Activated T-helper 1 cell treated with Interleukin-2 at 50 U/mL for 16 hours (primary cell): Measurements from ENCODE around the gene ELMO1.
A peak's percentile ranks its signal among the peaks of the same experiment; 100 is the strongest.

Experiments used
- DNase-seq: peaks from one replicate; pipeline ENCODE4 v3.0.0-alpha.2; 2020; ENCODE audit warnings: low read depth

ELMO1 gene, protein sequence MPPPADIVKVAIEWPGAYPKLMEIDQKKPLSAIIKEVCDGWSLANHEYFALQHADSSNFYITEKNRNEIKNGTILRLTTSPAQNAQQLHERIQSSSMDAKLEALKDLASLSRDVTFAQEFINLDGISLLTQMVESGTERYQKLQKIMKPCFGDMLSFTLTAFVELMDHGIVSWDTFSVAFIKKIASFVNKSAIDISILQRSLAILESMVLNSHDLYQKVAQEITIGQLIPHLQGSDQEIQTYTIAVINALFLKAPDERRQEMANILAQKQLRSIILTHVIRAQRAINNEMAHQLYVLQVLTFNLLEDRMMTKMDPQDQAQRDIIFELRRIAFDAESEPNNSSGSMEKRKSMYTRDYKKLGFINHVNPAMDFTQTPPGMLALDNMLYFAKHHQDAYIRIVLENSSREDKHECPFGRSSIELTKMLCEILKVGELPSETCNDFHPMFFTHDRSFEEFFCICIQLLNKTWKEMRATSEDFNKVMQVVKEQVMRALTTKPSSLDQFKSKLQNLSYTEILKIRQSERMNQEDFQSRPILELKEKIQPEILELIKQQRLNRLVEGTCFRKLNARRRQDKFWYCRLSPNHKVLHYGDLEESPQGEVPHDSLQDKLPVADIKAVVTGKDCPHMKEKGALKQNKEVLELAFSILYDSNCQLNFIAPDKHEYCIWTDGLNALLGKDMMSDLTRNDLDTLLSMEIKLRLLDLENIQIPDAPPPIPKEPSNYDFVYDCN

DNA sequence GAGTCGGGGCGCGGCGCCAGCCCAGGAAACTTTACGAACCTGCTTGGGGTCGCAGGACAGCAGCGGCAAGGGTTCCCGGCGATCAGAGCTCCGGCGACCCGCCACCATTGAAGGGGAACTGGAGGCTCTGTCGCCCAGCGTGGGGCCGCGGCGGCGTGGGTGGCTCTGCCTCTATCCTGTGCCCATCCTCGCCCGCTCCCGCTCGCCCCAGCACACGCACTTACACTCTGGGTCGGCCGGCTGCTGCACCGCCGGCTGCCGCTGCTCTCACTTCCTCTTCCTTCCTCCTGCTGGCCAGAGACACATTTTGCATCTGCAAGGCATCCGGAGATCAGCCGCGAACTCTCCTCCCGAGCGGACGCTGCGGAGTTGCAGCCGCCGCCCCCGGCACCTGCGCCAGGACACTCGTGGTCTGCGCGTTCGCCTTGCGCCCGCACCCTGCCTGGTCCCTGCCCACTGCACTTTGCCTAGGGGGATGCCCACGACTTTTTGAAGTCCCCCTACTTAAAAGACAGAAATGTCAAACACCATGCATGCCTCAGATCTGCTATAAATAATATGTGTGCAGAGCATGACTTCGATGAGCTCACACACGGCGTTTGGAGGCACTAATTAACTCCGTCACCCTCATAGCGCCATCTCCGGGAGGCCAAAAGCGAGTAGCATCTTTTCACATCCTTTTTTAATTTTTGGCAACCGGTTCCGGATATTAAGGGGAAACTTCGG, at the start of gene ELMO1:
ELMO1 (minus strand) TSS at position 229 of the 726 bp plus-strand sequence. CDS start 106,174 bp downstream, outside the sequence.
- DNase-seq = peak; percentile 68

DNA sequence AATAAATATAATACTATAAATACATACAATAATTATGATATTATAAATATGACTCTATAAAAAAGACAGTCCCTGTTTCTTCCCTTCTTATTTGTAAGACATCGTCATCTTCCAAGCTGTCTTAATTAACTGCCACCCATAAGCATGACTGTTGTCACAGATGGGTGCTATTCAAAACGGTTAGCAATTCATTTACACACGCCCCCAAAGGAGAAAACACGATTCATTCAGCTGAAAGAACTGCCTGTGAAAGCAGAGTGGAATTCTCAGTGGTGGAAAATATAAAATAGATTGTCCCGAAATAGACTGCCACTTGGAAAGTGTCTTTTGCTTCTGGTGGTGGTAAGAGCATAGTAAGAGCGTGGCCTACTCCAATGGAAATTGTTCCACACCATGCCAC, 48.9 kb upstream of the ELMO1 start:
- no peak for DNase-seq

DNA sequence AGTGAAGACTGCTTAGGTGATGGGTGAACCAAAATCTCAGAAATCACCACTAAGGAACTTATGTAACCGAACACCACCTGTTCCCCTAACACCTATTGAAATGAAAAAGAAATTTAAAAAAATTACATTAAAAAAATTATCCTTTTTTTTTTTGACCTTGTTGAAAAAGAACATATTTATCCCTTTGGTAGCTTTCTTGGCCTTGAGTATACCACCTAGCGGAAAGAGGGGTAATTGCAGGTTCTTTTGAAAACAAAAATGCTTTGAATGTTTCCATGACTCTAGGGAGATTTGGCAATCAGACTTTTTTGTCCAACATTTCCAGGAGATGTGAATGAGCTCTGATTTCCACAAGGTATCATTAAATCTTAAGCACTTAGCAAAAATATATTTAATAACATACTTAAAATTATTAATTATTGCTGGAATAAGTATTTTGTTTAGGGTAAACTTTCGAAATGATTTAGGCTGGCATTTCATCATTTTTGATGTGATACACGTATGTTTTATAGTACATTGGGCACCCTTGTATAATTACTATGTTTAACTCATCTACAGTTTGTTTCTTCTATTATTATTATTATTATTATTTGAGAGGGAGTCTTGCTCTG, 47.0 kb upstream of the ELMO1 start:
- DNase-seq = no peak

DNA sequence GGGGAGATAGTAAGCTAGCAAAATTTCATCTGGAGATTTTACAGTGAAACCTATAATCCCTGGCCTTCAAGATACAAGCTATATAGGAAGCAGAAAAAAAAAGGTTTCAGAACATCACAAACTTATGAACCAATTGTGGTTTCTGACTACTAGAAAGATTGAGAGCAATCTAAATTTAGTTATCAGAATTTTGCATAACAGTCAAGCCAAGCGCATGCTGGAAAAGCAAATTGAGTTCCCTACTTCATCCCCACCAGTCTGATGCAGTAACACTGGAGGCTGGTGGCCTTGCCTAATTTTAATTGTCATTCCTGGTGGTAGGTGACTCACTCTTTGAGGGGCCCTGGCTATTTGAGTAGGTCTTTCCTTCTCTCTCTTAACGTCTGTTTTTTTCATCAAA, 46.3 kb upstream of the ELMO1 start:
- DNase-seq = no peak

DNA sequence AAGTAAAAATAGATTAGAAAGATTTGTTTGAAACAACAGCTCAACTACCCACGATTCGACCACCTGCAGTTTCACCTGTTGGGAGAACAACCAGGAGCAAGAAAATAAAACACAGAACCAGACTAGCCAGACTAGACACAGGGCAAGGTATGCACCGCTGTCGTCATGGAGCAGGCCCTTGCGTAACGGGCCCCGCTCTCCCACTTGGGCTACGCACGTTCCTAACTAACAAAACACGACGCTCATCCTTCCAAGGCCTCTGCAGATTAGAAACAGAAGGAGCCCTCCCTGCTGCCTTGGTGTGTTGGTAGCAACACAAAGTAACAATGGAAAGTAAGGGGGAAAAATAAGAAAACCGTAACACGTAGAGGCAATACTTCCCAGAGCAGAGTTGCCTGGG, 45.1 kb upstream of the ELMO1 start:
- no peak for DNase-seq

DNA sequence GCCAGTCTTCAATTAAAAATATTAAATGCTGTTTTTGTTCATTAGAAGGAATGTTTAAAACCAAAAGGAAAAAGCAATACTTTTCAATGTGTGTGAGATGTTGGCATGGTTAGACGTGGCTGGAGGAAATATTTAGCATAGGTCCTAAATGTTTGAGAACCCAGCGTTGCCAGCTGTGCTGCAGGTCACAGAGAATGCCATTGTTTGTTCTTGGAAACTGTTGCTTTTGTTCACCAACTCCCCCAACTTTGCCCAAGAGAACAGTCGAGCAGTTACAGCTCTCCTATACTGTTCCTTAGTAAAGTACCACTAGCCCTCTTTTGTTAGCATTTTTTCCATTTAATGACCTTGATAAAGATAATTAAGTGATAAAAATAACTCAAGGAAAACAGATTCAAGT, 44.5 kb upstream of the ELMO1 start:
- DNase-seq = no peak

DNA sequence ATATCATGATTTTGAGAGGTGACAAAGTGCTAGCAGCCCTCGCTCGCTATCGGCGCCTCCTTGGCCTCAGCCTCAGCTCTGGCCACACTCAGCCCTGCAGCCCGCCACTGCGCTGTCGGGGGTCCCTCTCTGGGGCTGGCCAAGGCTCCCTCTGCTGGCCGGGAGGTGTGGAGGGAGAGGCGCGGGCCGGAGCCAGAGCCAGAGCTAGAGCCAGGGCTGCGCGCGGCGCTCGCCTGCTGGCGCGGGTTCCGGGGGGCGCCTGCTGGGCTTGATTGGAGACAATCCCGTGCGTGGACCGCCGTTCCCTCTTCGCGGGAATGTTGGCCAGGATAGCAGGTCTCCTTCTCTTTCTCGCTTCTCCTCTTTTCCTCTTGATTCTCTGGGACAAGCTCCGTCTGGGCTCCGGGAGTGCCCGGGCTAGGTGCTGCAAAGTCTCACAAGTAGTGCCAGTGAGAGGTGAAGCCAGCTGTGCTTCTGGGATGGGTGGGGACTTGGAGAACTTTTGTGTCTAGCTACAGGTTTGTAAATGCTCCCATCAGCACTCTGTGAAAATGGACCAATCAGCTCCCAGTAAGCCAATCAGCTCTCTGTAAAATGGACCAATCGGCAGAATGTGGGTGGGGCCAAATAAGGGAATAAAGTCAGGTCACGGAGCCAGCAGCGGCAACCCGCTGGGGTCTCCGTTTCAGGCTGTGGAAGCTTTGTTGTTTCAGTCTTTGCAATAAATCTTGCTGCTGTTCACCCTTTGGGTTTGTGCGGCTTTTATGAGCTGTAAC, 43.4 kb upstream of the ELMO1 start:
- no peak for DNase-seq

DNA sequence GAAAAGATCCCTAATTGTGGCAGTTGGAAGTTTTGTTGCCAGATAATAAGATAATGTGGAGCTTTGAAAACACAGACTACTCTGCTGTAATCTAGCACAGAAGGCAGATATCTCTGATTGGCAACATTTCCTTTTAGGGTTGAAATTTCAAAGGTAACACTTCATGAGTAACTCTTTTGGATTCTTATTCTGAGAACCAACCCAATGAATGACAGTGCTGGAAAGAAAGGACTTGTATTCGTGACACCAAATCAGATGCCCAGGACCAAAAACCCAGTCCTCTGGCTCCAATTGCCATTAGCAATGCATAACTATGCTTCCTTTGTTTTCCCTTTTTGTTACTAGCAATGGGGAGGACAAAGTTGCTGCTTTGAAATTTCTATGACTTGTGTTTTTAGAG, 41.0 kb upstream of the ELMO1 start:
- no peak for DNase-seq

DNA sequence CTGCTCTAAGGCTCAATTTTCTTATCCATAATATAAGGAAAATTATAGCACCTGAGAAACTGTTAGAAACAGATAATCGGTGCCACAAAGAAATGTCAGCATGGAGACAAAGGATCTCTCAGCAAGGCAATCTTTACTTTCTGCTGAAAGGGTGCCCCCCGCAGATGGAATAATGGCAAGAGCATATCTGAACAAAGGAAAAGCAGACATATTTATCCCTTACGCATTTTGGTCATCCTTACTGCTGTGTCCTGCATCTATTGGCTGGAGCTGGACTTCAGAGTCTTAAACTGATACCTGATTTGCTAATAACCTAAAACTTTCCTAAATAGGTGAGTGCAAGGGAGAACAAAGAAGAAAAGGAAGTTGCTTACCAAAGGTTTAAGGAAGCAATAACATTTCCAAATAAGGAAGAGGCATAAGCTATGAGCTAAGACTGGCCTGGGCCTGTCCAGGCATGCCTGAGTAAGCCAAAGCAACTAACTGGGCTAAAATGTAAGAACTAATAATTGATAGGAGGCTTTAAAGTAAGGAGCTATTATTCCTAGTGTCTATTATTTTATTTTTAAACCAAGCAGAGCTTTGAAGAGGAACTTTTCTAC, 39.6 kb upstream of the ELMO1 start:
- no peak for DNase-seq

DNA sequence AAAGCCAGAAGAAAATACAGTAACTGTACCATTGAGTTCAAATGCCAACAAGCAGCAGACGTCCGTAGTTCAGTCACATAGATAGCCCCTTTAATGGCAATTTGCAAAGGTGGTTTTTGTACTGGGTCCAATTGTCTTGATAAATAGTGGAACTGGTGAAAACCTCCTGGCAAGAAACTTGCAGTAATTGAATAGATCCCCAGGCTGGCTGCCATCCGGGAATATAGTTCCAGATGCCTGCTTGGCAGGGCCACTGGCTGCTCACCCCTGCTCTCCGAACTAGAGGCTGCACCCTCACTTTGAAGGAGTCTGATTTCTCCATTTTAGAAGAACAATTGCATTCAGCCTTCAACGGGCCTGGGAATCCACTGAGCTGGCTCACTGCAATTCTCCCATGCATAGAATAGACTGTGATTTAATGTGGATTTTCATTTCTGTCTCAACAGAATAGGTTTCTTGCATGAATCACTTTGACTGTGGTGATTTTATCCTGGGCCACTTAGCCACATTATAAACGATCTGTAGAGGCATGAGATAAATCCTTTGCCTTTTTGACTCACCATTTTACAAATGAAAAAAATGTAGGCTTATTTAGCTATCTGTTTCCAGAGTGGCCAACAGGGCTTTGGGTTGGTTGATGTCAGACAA, 35.9 kb upstream of the ELMO1 start:
- DNase-seq = no peak

DNA sequence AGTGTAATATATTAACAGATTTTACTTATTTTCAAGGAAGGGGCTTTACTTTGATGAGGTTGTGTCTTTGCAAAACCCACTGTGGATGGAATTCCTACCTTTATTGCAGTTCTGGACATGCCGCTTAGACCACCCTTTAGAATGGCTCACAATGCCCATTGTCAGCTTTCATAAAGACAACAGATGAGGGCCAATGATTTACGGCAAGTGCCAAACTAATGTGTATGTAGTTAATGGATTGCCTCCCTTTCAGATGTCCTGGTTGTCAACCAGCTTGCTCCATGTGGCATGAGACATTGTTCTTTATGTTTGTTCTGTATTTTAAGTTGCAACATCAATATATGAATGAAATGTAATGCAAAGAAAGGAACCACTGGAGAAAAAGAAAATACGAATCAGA, 35.0 kb upstream of the ELMO1 start:
- DNase-seq = no peak

DNA sequence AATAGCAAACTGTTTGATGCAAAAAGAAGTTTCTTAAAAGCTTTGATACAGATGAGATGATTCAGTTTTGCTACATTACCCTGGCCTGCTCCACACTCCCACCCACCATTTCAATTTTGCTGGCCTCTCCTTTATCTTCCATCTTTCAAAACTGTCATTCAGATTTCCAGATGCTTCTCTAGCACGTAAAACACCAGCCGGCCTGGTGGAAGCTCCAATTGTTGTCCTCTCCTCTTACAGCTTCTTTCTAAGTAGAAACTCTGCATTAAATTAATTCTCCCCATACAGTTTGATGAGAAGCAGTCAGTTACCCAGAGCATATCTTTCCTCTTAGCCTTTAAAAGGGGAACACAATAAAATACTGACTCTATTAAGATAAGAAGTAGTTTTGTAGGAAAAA, 34.3 kb upstream of the ELMO1 start:
- DNase-seq = no peak

DNA sequence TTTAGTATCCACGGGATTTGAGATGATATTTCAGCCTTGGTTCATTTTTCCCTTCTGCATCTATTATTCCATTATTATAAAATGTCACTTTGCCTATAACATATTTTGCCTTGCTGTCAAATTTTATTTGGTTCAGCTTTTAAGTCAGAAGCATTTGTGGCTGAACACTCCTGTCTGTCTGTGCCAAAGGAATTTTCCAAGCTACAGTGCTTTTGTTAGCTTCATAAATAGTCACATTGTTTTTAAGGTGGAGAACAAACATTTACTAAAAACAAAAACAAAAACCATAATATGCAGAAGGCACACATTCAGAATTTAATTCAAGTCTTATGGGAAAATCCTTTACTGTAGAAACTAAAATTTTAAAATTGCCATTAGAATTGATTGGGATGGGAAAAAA, 33.8 kb upstream of the ELMO1 start:
- no peak for DNase-seq

DNA sequence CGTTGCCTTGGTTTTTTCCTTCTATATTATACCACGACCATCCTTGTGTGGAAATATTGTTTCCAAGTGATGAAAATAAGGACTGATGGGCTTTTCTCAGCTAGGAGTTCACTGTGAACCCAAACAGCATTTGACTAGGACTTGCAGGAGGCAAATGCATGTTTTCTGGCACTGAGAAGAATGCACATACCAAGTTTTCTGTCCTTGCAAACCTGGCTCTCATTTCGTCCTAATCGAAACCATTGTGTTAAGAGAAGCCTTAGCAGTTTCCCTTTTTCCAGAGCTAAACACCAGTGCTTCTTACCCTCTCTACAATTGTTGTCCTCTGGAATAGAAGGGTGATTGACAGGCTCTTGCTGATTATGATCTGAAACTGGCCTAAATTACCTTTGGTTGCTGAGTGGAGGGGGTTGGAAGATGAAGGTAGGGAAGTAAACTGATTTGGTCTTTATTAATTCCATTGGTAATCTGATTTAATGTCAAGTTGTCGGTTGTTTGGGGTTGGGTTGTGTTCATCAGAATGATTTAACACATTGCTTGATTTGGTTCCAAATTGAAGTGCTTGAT, 33.1 kb upstream of the ELMO1 start:
- DNase-seq = no peak

DNA sequence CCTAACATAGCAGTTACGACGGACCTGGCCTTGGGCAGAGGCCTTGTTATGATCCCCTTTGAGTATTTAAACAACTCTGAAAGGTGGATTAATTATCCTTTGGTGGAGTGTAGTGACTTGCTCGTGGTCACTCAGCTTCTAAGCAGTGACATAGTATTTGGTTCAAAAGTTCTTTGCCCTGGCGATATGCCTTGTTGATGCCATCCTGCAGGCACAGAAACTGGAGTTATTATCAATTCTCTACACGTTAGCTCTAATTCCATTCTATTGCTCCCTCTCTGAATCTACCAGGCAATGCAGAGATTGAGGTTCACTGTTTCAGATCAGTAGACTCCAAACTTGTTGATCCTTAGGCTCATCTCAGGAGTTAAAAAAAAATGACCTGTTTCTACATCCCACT, 32.5 kb upstream of the ELMO1 start:
- no peak for DNase-seq

DNA sequence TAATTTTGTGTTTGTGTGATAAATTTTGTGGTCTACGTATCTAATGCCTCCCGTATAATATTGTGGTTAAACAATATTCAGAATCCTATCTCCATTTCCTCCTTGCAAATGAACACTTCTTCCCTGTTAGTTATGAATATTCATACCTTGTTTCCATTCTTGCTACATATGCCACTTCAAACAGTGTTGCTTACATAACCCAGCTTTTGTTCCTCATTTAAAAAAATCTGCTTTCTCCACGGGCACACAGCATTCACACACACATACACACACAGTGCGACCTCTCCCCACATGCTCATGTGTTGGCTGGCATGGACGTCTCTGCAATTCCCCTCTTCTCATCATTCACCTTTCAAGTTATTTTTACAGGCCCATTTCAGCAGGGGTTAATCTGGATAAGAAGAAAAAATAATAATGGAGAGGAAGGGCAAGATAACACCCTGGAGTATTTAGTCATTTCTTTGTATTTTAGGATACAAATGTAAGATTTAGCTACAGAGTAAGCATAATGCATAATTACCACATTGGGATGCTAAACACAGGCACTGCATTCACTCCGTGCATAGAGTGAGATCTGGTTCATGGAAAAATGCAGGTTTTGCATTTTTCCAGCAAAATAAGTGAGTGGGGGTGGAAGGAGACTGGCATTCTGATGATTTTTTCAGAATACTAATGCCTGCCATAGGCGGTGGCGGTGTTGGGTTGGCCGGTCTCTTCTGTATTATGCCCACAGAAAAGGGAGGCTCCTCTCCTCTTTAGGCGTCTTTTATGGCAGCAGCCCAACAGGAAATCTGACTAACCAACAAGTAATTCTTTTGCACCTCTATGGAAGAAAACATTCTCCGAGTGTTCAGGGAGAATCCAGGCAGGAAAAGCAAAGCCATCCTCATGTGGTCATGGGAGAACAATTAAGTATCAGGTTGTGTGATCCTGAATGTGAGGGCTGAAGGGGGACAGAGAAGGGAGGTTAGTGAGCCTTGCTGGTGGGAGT, 31.7 kb upstream of the ELMO1 start:
- no peak for DNase-seq

DNA sequence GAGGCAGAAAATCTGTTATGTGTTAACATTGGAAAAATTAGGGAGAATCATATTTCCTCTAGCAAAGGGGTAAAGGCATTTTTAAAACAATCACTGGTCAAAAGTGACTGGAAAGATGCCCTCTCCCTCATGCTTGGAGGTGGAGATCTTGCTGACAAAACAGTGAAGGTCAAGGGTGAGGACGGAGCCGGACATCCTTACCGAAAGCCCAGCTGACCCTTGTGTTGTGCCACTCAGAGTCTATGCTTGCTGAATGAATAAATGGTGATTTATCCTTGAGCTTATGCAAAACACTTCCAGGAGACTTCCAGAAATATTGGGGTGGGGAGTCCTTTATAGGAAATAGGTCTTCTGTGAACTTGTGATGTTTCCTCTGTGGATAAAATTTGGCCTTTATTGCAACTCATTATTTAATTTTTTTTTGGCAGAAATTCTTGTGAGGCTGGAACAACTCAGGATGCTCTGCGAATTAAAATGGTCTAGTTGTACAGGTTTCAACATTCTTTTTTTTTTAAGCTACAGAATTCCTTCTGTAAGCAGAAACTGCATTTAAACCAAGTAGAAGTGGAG, 28.3 kb upstream of the ELMO1 start:
- no peak for DNase-seq

DNA sequence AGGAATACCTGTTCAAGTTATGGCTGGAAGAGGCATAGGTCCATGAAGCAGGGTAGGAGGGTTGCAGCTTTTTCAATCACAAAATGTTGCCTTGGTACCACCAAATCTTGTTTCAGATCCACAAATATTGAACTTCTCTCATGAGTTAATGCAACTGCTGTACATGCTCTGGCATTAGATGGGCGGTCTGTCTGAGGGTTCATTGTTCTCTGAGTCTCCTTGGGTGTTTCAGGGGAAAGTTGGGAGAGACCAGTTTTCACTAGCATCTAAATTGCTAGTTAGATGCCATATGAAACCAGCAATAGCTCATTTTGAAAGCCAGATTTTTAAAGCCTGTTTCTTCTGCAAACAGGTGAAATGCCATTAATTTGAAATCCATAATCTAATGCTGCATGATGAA, 27.8 kb upstream of the ELMO1 start:
- DNase-seq = no peak

DNA sequence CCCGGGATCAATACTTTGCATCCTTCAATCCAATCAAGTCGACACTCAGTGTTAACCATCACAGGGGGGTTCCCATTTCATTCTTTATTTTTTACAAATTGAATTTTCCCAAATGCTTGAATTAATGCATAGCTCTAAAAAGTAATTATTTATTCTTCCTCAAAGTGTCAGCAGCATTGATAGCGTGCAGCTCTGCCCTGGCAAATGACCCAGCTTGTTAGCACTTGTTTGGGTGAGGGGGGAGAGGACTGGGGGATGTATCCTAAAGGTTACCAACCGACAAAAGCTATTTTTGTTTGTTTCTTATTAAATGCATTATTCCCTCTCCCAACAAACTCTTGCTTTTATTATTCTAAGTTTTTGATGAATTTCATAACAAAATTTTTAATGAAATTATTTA, 27.0 kb upstream of the ELMO1 start:
- DNase-seq = no peak
